ENCODE measurements around the gene CXorf49.

CXorf49 gene

GRCh38 chrX:71667328-71668247 lies 50.5 kb downstream of the CXorf49 start, which contains the start of gene LOC101059915:
LOC101059915 (plus strand) TSS chrX:71667546.
- Histone ChIP-seq H3K4me1 (ENCODE audit: control insufficient read depth in 1 of 2, insufficient read depth in 2 of 2, low read length in 2 of 2) (peaks cover 0 to 8% of the 10 kb centered on the region in 2 experiments), H2BK12ac (ENCODE audit: low read length) (no peak within 1 kb of the TSS), H3K79me2 (ENCODE audit: control insufficient read depth, insufficient read depth, low read length, poor library complexity) (no peaks in the 10 kb centered on the region), H3K36me3 (ENCODE audit: control insufficient read depth in 1 of 2, insufficient read depth in 2 of 2, low read length in 2 of 2) (no peaks in the 10 kb centered on the region), H3K27me3 (ENCODE audit: insufficient read depth, low read length) (no peaks in the 10 kb centered on the region), H3K23ac (ENCODE audit: low read length) (no peak within 1 kb of the TSS), H3K9me3 (ENCODE audit: insufficient read depth, low read depth, low read length) (peaks cover 2% of the 10 kb centered on the region), H3K4ac (ENCODE audit: low read depth, low read length) (no peak within 1 kb of the TSS), H4K91ac (ENCODE audit: low read depth, low read length) (no peak within 1 kb of the TSS), H2BK120ac (ENCODE audit: insufficient read depth, low read length, poor library complexity) (no peak within 1 kb of the TSS), H3K18ac (ENCODE audit: low read length) (no peak within 1 kb of the TSS), H2AK5ac (ENCODE audit: low read length) (no peak within 1 kb of the TSS), H3K9ac (ENCODE audit: low read length) (no peak within 1 kb of the TSS), H3K79me1 (ENCODE audit: low read length) (no peaks in the 10 kb centered on the region), H4K12ac (ENCODE audit: low read depth, low read length) (no peak within 1 kb of the TSS), H3K4me3 (ENCODE audit: low read depth, low read length) (no peak within 1 kb of the TSS), H3K4me2 (ENCODE audit: low read length) (no peak within 1 kb of the TSS), H2BK5ac (ENCODE audit: low read depth, low read length, poor library complexity) (no peak within 1 kb of the TSS), H4K8ac (ENCODE audit: low read depth, low read length) (no peak within 1 kb of the TSS), H3K14ac (ENCODE audit: low read length) (no peak within 1 kb of the TSS), H3K27ac (ENCODE audit: low read depth, low read length) (no peak within 1 kb of the TSS), H2AFZ (ENCODE audit: insufficient read depth, low read length, poor library complexity) (no peak within 1 kb of the TSS)
- WGBS (ENCODE audit: extremely low coverage, insufficient coverage, insufficient read length): no CpG with 5 or more reads among the region's 50 CpGs
- DNase-seq: no peak

GRCh38 chrX:71666240-71667223 lies 51.6 kb downstream of the CXorf49 start:
- no peak for DNase-seq
- no peak overlapping the region for H3K9ac ChIP-seq (ENCODE audit: low read length)
- no CpG with 5 or more reads among the region's 48 CpGs for WGBS (ENCODE audit: extremely low coverage, insufficient coverage, insufficient read length)
- peaks cover 2% of the 10 kb centered on the region for H3K9me3 ChIP-seq (ENCODE audit: insufficient read depth, low read depth, low read length)
- no peak overlapping the region for H3K14ac ChIP-seq (ENCODE audit: low read length)
- no peak overlapping the region for H3K18ac ChIP-seq (ENCODE audit: low read length)
- no peak overlapping the region for H3K27ac ChIP-seq (ENCODE audit: low read depth, low read length)
- no peaks in the 10 kb centered on the region for H3K36me3 ChIP-seq (ENCODE audit: control insufficient read depth in 1 of 2, insufficient read depth in 2 of 2, low read length in 2 of 2)
- no peak overlapping the region for H2BK120ac ChIP-seq (ENCODE audit: insufficient read depth, low read length, poor library complexity)
- H2AK5ac ChIP-seq (ENCODE audit: low read length): no peak overlapping the region
- H2BK12ac ChIP-seq (ENCODE audit: low read length): no peak overlapping the region
- H3K4me3 ChIP-seq (ENCODE audit: low read depth, low read length): no peak overlapping the region
- H2BK5ac ChIP-seq (ENCODE audit: low read depth, low read length, poor library complexity): no peak overlapping the region
- H4K91ac ChIP-seq (ENCODE audit: low read depth, low read length): no peak overlapping the region
- H3K4ac ChIP-seq (ENCODE audit: low read depth, low read length): no peak overlapping the region
- H3K27me3 ChIP-seq (ENCODE audit: insufficient read depth, low read length): no peaks in the 10 kb centered on the region
- H4K8ac ChIP-seq (ENCODE audit: low read depth, low read length): no peak overlapping the region
- H3K23ac ChIP-seq (ENCODE audit: low read length): no peak overlapping the region
- H3K4me2 ChIP-seq (ENCODE audit: low read length): no peak overlapping the region
- no peaks in the 10 kb centered on the region for H3K79me2 ChIP-seq (ENCODE audit: control insufficient read depth, insufficient read depth, low read length, poor library complexity)
- H3K79me1 ChIP-seq (ENCODE audit: low read length): no peaks in the 10 kb centered on the region
- no peak overlapping the region for H4K12ac ChIP-seq (ENCODE audit: low read depth, low read length)
- H2AFZ ChIP-seq (ENCODE audit: insufficient read depth, low read length, poor library complexity): no peak overlapping the region
- peaks cover 0 to 7% of the 10 kb centered on the region in 2 experiments for H3K4me1 ChIP-seq (ENCODE audit: control insufficient read depth in 1 of 2, insufficient read depth in 2 of 2, low read length in 2 of 2)

- Histone ChIP-seq H4K8ac (ENCODE audit: low read depth, low read length) (no peak overlapping the region), H2BK120ac (ENCODE audit: insufficient read depth, low read length, poor library complexity) (no peak overlapping the region), H3K79me1 (ENCODE audit: low read length) (no peaks in the 10 kb centered on the region), H4K91ac (ENCODE audit: low read depth, low read length) (no peak overlapping the region), H2AK5ac (ENCODE audit: low read length) (no peak overlapping the region), H3K18ac (ENCODE audit: low read length) (no peak overlapping the region), H3K27ac (ENCODE audit: low read depth, low read length) (no peak overlapping the region), H3K36me3 (ENCODE audit: control insufficient read depth in 1 of 2, insufficient read depth in 2 of 2, low read length in 2 of 2) (no peaks in the 10 kb centered on the region), H3K4me3 (ENCODE audit: low read depth, low read length) (no peak overlapping the region), H3K79me2 (ENCODE audit: control insufficient read depth, insufficient read depth, low read length, poor library complexity) (no peaks in the 10 kb centered on the region), H3K23ac (ENCODE audit: low read length) (no peak overlapping the region), H3K14ac (ENCODE audit: low read length) (no peak overlapping the region), H3K9me3 (ENCODE audit: insufficient read depth, low read depth, low read length) (peaks cover 2% of the 10 kb centered on the region), H3K9ac (ENCODE audit: low read length) (no peak overlapping the region), H3K27me3 (ENCODE audit: insufficient read depth, low read length) (no peaks in the 10 kb centered on the region), H2BK5ac (ENCODE audit: low read depth, low read length, poor library complexity) (no peak overlapping the region), H2AFZ (ENCODE audit: insufficient read depth, low read length, poor library complexity) (no peak overlapping the region), H3K4ac (ENCODE audit: low read depth, low read length) (no peak overlapping the region), H2BK12ac (ENCODE audit: low read length) (no peak overlapping the region), H3K4me1 (ENCODE audit: control insufficient read depth in 1 of 2, insufficient read depth in 2 of 2, low read length in 2 of 2) (no peaks in the 10 kb centered on the region), H3K4me2 (ENCODE audit: low read length) (no peak overlapping the region), H4K12ac (ENCODE audit: low read depth, low read length) (no peak overlapping the region)
- DNase-seq: no peak
- WGBS (ENCODE audit: extremely low coverage, insufficient coverage, insufficient read length): no CpG with 5 or more reads among the region's 10 CpGs
These were observed 52.3 kb downstream of the CXorf49 start for GRCh38 chrX:71665747-71666146.

- Histone ChIP-seq H2BK12ac (ENCODE audit: low read length) (no peak overlapping the region), H4K8ac (ENCODE audit: low read depth, low read length) (no peak overlapping the region), H4K12ac (ENCODE audit: low read depth, low read length) (no peak overlapping the region), H2BK120ac (ENCODE audit: insufficient read depth, low read length, poor library complexity) (no peak overlapping the region), H3K14ac (ENCODE audit: low read length) (no peak overlapping the region), H3K23ac (ENCODE audit: low read length) (no peak overlapping the region), H2AFZ (ENCODE audit: insufficient read depth, low read length, poor library complexity) (no peak overlapping the region), H3K79me2 (ENCODE audit: control insufficient read depth, insufficient read depth, low read length, poor library complexity) (no peaks in the 10 kb centered on the region), H3K27ac (ENCODE audit: low read depth, low read length) (no peak overlapping the region), H2BK5ac (ENCODE audit: low read depth, low read length, poor library complexity) (no peak overlapping the region), H3K4me2 (ENCODE audit: low read length) (no peak overlapping the region), H3K4me1 (ENCODE audit: control insufficient read depth in 1 of 2, insufficient read depth in 2 of 2, low read length in 2 of 2) (no peaks in the 10 kb centered on the region), H3K4ac (ENCODE audit: low read depth, low read length) (no peak overlapping the region), H4K91ac (ENCODE audit: low read depth, low read length) (no peak overlapping the region), H3K36me3 (ENCODE audit: control insufficient read depth in 1 of 2, insufficient read depth in 2 of 2, low read length in 2 of 2) (no peaks in the 10 kb centered on the region), H3K9ac (ENCODE audit: low read length) (no peak overlapping the region), H2AK5ac (ENCODE audit: low read length) (no peak overlapping the region), H3K27me3 (ENCODE audit: insufficient read depth, low read length) (no peaks in the 10 kb centered on the region), H3K4me3 (ENCODE audit: low read depth, low read length) (no peak overlapping the region), H3K9me3 (ENCODE audit: insufficient read depth, low read depth, low read length) (peaks cover 2% of the 10 kb centered on the region), H3K18ac (ENCODE audit: low read length) (no peak overlapping the region), H3K79me1 (ENCODE audit: low read length) (no peaks in the 10 kb centered on the region)
- WGBS (ENCODE audit: extremely low coverage, insufficient coverage, insufficient read length): no CpG with 5 or more reads among the region's 16 CpGs
- no peak for DNase-seq
These were observed 53.1 kb downstream of the CXorf49 start for GRCh38 chrX:71664889-71665491.
